Epithelial cell of alveolus of lung (primary cell): ENCODE measurements around the gene MORC2. TPM values are rescaled to one million over a fixed set of nuclear protein-coding genes. Genes with fewer than 3 reads are reported as not detected.

Experiments
- total RNA-seq: library from RNA; depleted of rRNA; stranded (reverse); fragments of >200 nt; gene quantifications from 2 replicates; pipeline ENCODE4 v1.2.1, GENCODE V29; 2015

The MORC2 gene
- total RNA-seq = 14.9 and 15.2 TPM in 2 replicates

GRCh38 chr22:30968015-30968923, at the start of gene MORC2:
Gene MORC2, minus strand, starts transcription at chr22:30968774. Its CDS starts 885 bp downstream, at chr22:30967889.

GRCh38 chr22:30968924-30969531, 454 bp upstream of the MORC2 start, which contains the start of gene TUG1:
Gene TUG1, plus strand, starts transcription at chr22:30969265.

Other genes with a start within 250 kb of the MORC2 start
- 41.9 and 87.7 TPM in 2 replicates for gene TUG1, start 491 bp upstream of the MORC2 start, total RNA-seq
- gene SMTN, start 112.5 kb upstream of the MORC2 start, total RNA-seq = 66.8 and 143 TPM in 2 replicates
- 287 and 373 TPM in 2 replicates for gene SELENOM, start 138.8 kb upstream of the MORC2 start, total RNA-seq
- gene INPP5J, start 154.2 kb upstream of the MORC2 start, total RNA-seq = 0.52 and 1.8 TPM in 2 replicates
- gene PLA2G3, start 171.7 kb upstream of the MORC2 start, total RNA-seq = 0.08 and 2.3 TPM in 2 replicates
- gene RNF185, start 191.4 kb upstream of the MORC2 start, total RNA-seq = 23.7 and 30.1 TPM in 2 replicates
- gene LIMK2, start 243.5 kb upstream of the MORC2 start, total RNA-seq = 10.5 and 15.1 TPM in 2 replicates